ENCODE measurements around the gene SETSIP.
"Not testable (repeated sequence)": the region's sequence is repeated elsewhere in the genome, so short reads cannot be mapped to it uniquely, and the experiment has no call there.

Gene SETSIP

GRCh38 chr1:92075311-92075710 lies at the start of gene SETSIP:
Gene SETSIP (minus strand): TSS chr1:92075411. CDS start chr1:92075411, 0 bp downstream.
- DNase-seq (ENCODE audit: low read depth), result no peak

- DNase-seq (ENCODE audit: low read depth), result no peak
Observed at GRCh38 chr1:92123868-92124267, 48.7 kb upstream of the SETSIP start.

- no peak for DNase-seq (ENCODE audit: low read depth)
Observed at GRCh38 chr1:92118826-92119225, 43.6 kb upstream of the SETSIP start.

- DNase-seq (ENCODE audit: low read depth), result no peak
Observed at GRCh38 chr1:92117526-92117925, 42.3 kb upstream of the SETSIP start.

- DNase-seq (ENCODE audit: low read depth), result no peak
Observed at GRCh38 chr1:92108631-92109030, 33.4 kb upstream of the SETSIP start.

GRCh38 chr1:92105546-92106081 lies 30.4 kb upstream of the SETSIP start:
- no peak for DNase-seq (ENCODE audit: low read depth)

GRCh38 chr1:92096317-92096716 lies 21.1 kb upstream of the SETSIP start:
- no peak for DNase-seq (ENCODE audit: low read depth)

- DNase-seq (ENCODE audit: low read depth), result no peak
Observed at GRCh38 chr1:92095874-92096273, 20.7 kb upstream of the SETSIP start.

- DNase-seq (ENCODE audit: low read depth), result no peak
Observed at GRCh38 chr1:92094595-92094994, 19.4 kb upstream of the SETSIP start.

GRCh38 chr1:92094090-92094489 lies 18.9 kb upstream of the SETSIP start:
- no peak for DNase-seq (ENCODE audit: low read depth)

- no peak for DNase-seq (ENCODE audit: low read depth)
Observed at GRCh38 chr1:92091625-92092024, 16.4 kb upstream of the SETSIP start.

- no peak for DNase-seq (ENCODE audit: low read depth)
Observed at GRCh38 chr1:92087542-92087941, 12.3 kb upstream of the SETSIP start.

- no peak for DNase-seq (ENCODE audit: low read depth)
Observed at GRCh38 chr1:92085727-92086126, 10.5 kb upstream of the SETSIP start.

GRCh38 chr1:92084651-92085050 lies 9.4 kb upstream of the SETSIP start:
- DNase-seq (ENCODE audit: low read depth), result no peak

- no peak for DNase-seq (ENCODE audit: low read depth)
Observed at GRCh38 chr1:92081031-92081430, 5.8 kb upstream of the SETSIP start.

GRCh38 chr1:92080128-92080985 lies 5.1 kb upstream of the SETSIP start, which contains the start of gene BTBD8:
Gene BTBD8 (plus strand): TSS chr1:92080345. CDS start chr1:92080572, 227 bp downstream.
- peak; percentile 59 for DNase-seq (ENCODE audit: low read depth)

GRCh38 chr1:92079441-92079840 lies 4.2 kb upstream of the SETSIP start:
- no peak for DNase-seq (ENCODE audit: low read depth)

- DNase-seq (ENCODE audit: low read depth), result not testable (repeated sequence)
Observed at GRCh38 chr1:92078077-92078476, 2.9 kb upstream of the SETSIP start.

- no peak for DNase-seq (ENCODE audit: low read depth)
Observed at GRCh38 chr1:92076363-92076762, 1.2 kb upstream of the SETSIP start.

- not testable (repeated sequence) for DNase-seq (ENCODE audit: low read depth)
Observed at GRCh38 chr1:92074446-92074845, 765 bp downstream of the SETSIP start.

- DNase-seq (ENCODE audit: low read depth), result no peak
Observed at GRCh38 chr1:92070892-92071291, 4.3 kb downstream of the SETSIP start.

GRCh38 chr1:92066321-92066720 lies 8.9 kb downstream of the SETSIP start:
- no peak for DNase-seq (ENCODE audit: low read depth)

GRCh38 chr1:92065042-92065441 lies 10.2 kb downstream of the SETSIP start:
- no peak for DNase-seq (ENCODE audit: low read depth)

- DNase-seq (ENCODE audit: low read depth), result no peak
Observed at GRCh38 chr1:92051948-92052347, 23.3 kb downstream of the SETSIP start.
